ENCODE results near the gene PRKAG2. TPM values are rescaled to one million over a fixed set of nuclear protein-coding genes. Genes with fewer than 3 reads are reported as not detected.

PRKAG2 gene
- total and polyA plus RNA-seq, 4 donors: 17.5 to 33.3 (median 23.9) TPM

DNA sequence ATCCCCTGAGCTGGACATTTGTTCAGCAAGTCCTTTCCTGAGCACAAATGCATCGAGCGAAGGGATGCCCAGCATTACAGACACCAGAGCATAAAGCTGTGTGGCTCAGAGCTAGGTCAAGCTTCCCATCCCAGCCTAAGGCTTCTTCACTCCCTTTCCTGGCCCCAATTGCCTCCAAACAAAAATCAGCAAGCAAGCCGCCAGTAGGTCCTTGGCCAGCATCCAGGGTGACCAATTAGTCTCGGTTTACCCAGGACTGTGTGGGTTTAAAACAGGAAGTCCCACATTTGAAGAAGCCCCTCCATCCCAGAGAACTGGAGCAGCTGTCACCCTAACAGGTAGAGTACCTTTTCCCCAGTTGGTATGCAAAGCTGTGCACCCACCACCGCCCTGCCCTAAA lies 51.2 kb downstream of the PRKAG2 start:
- WGBS, 2 donors: 58 to 63% methylated on average over 5 of the region's 5 CpGs
- no peaks in the 10 kb centered on the region for H3K9me3 ChIP-seq (ENCODE audit: control insufficient read depth in 4 of 4, insufficient read depth in 3 of 4, low read length in 3 of 4)
- H3K27ac ChIP-seq (ENCODE audit: low read depth in 1 of 2, low read length in 1 of 2): no peak overlapping the region
- no peaks in the 10 kb centered on the region for H3K36me3 ChIP-seq (ENCODE audit: control insufficient read depth in 4 of 4, insufficient read depth in 4 of 4, low read length in 4 of 4)
- H3K27me3 ChIP-seq (ENCODE audit: control insufficient read depth in 3 of 3, insufficient read depth in 3 of 3, low read length in 2 of 3): no peaks in the 10 kb centered on the region
- no peak overlapping the region for H3K4me3 ChIP-seq
- peaks cover 0 to 35% (median 11%) of the 10 kb centered on the region in 5 donors for H3K4me1 ChIP-seq (ENCODE audit: control insufficient read depth in 5 of 5, insufficient read depth in 5 of 5, low read length in 5 of 5)
- peak in 2 of 3 donors; percentile 43 to 62 for DNase-seq
- no peak for ATAC-seq (ENCODE audit: insufficient read depth, low FRiP score)
- TF ChIP-seq, protein P1, sequence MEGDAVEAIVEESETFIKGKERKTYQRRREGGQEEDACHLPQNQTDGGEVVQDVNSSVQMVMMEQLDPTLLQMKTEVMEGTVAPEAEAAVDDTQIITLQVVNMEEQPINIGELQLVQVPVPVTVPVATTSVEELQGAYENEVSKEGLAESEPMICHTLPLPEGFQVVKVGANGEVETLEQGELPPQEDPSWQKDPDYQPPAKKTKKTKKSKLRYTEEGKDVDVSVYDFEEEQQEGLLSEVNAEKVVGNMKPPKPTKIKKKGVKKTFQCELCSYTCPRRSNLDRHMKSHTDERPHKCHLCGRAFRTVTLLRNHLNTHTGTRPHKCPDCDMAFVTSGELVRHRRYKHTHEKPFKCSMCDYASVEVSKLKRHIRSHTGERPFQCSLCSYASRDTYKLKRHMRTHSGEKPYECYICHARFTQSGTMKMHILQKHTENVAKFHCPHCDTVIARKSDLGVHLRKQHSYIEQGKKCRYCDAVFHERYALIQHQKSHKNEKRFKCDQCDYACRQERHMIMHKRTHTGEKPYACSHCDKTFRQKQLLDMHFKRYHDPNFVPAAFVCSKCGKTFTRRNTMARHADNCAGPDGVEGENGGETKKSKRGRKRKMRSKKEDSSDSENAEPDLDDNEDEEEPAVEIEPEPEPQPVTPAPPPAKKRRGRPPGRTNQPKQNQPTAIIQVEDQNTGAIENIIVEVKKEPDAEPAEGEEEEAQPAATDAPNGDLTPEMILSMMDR (IDR thresholded peaks at IDR 0.05; ENCODE audit: control extremely low read depth, extremely low read depth): no peak
- no peak overlapping the region for H3K9ac ChIP-seq (ENCODE audit: insufficient read depth in 1 of 2, low read length in 2 of 2)

DNA sequence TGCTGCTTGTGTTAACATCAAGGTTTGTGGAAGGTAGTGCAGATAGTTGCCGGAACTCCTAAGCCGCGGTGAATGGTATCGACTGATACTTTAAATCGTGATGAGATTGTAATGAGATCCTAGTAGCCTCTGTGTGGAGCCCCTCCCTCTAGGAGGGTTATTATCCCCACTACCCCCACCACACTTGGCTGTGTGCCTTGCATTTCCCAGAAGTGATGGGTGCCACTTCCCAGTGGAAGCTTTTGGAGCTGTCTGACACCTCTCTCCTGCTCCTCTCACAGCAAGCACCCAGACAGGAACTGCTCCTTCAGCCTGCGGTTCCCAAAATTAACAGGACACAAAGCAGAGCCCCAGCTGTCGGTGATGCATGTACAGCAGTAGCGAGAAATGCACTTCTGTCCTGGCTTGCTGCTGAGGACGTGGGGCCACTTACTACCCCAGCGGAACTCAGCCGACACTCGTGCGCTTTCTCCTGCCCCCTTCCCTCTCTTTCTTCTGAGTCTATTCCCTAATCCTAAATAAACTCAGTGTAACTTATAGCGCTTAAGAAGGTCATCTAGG lies 52.5 kb downstream of the PRKAG2 start:
- H3K9me3 ChIP-seq (ENCODE audit: control insufficient read depth in 4 of 4, insufficient read depth in 3 of 4, low read length in 3 of 4): no peaks in the 10 kb centered on the region
- ATAC-seq (ENCODE audit: insufficient read depth, low FRiP score) (no peak), DNase-seq (peak in 2 of 3 donors; percentile 41 to 44)
- H3K27ac ChIP-seq (ENCODE audit: low read depth in 1 of 2, low read length in 1 of 2): peak overlapping the region in 1 of 2 donors; percentile 5
- H3K9ac ChIP-seq (ENCODE audit: insufficient read depth in 1 of 2, low read length in 2 of 2): peak overlapping the region in 1 of 2 donors; percentile 62
- TF ChIP-seq, protein P1 (IDR thresholded peaks at IDR 0.05; ENCODE audit: control extremely low read depth, extremely low read depth): no peak
- 62 to 66% methylated on average over 14 of the region's 14 CpGs for WGBS, 2 donors
- no peak overlapping the region for H3K4me3 ChIP-seq
- H3K4me1 ChIP-seq (ENCODE audit: control insufficient read depth in 5 of 5, insufficient read depth in 5 of 5, low read length in 5 of 5): peaks cover 0 to 42% (median 15%) of the 10 kb centered on the region in 5 donors
- no peaks in the 10 kb centered on the region for H3K27me3 ChIP-seq (ENCODE audit: control insufficient read depth in 3 of 3, insufficient read depth in 3 of 3, low read length in 2 of 3)
- no peaks in the 10 kb centered on the region for H3K36me3 ChIP-seq (ENCODE audit: control insufficient read depth in 4 of 4, insufficient read depth in 4 of 4, low read length in 4 of 4)

DNA sequence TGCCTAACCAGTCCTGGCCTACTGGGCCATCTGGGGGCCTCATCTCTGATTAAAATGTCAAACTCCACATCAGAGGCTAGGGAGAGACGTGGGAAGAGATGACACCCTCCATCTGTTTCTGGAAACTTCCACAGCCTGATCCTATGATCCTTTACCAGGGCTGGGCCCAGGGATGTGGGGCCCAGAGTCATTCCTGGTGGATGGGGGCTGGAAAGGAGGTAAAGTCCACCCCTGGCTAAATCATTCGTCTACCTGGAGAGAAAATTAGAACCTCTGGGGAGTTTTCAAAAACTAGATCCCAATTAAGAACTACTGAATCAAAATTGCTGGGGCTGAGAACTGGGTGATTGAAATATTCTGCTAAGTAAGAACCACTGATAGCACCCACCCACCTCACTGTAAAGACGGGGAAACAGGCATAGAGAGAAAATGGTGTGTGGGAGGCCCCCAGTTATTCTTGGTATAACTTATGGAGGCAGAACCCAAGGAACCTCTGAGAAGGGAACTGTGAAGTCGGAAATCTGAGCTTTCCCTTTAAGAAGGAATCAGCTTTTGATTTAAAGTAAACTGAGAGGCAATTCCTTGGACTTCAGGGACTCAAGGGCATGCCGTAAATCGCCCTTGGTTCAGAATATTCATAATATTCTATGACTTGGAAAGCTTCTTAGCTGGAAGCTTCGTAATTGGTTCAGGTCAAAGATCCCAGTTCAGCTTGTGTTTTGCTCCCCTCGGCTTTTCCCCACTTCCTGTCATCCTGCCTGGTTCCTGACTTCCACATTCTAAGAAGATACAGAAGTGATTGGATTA lies 53.1 kb downstream of the PRKAG2 start:
- Histone ChIP-seq H3K9me3 (ENCODE audit: control insufficient read depth in 4 of 4, insufficient read depth in 3 of 4, low read length in 3 of 4) (no peaks in the 10 kb centered on the region), H3K9ac (ENCODE audit: insufficient read depth in 1 of 2, low read length in 2 of 2) (peak overlapping the region in 1 of 2 donors; percentile 62), H3K27ac (ENCODE audit: low read depth in 1 of 2, low read length in 1 of 2) (peak overlapping the region in 1 of 2 donors; percentile 8), H3K36me3 (ENCODE audit: control insufficient read depth in 4 of 4, insufficient read depth in 4 of 4, low read length in 4 of 4) (no peaks in the 10 kb centered on the region), H3K27me3 (ENCODE audit: control insufficient read depth in 3 of 3, insufficient read depth in 3 of 3, low read length in 2 of 3) (no peaks in the 10 kb centered on the region), H3K4me3 (no peak overlapping the region), H3K4me1 (ENCODE audit: control insufficient read depth in 5 of 5, insufficient read depth in 5 of 5, low read length in 5 of 5) (peaks cover 0 to 44% (median 15%) of the 10 kb centered on the region in 5 donors)
- DNase-seq: peak in 1 of 3 donors; percentile 48
- TF ChIP-seq, protein P1 (IDR thresholded peaks at IDR 0.05; ENCODE audit: control extremely low read depth, extremely low read depth): no peak
- WGBS, 2 donors: 63 to 73% methylated on average over 8 of the region's 8 CpGs
- ATAC-seq (ENCODE audit: insufficient read depth, low FRiP score): no peak
